HCT116 (cell line): ENCODE results near the gene CHID1. TPM values are rescaled to one million over a fixed set of nuclear protein-coding genes. Genes with fewer than 3 reads are reported as not detected.

Experiments used
- ATAC-seq: fragments of 200-7000 bp; cut with Tn5 transposase; 2 replicates; pipeline ENCODE4 v1.9.1; 2020; ENCODE audit warnings: mild to moderate bottlenecking, moderate library complexity
- BruUV-seq: library from RNA; stranded (reverse); fragments of 400-500 nt; replicated peaks from 2 replicates; lab custom pipeline; 2021; lab: Mats Ljungman, UMichigan
- CTCF ChIA-PET: fragments of 300-600 bp; sonication (Branson Sonifier 250); formaldehyde crosslinking; loops from one replicate; lab custom pipeline; 2021; ENCODE audit warnings: antibody characterized with exemption; lab: Charles Lee
- POLR2A ChIA-PET: fragments of 300-600, 350-600 bp; sonication (Branson Sonifier 250); formaldehyde crosslinking; loops from one replicate; lab custom pipeline; 2021; ENCODE audit warnings: antibody characterized with exemption; lab: Charles Lee
- RAD21 ChIA-PET, 2 experiments: fragments of 300-600 bp; sonication (Branson Sonifier 250); formaldehyde crosslinking; loops; one replicate each; lab custom pipeline; 2023; ENCODE audit warnings: low total read pairs in 2 of 2; ENCODE audit not compliant: uncharacterized antibody in 2 of 2, unreplicated experiment in 2 of 2, low non-redundant PET in 1 of 2; lab: Charles Lee
- DNase-seq: peaks from one replicate; pipeline ENCODE4 v3.0.0-alpha.2; 2010; ENCODE audit warnings: low read depth, low spot score
- H2AFZ ChIP-seq: fragments of 200-600 bp; shearing (Covaris generic), sonication (generic); 2 replicates; pipeline ENCODE4 v1.6.1; 2017; ENCODE audit warnings: low read depth, mixed run types, mixed read lengths, antibody characterized with exemption, low read length; ENCODE audit not compliant: poor library complexity, severe bottlenecking
- H3K27ac ChIP-seq: 2 replicates; pipeline ENCODE4 v1.5.1; 2012; ENCODE audit warnings: low read depth, low read length
- H3K27me3 ChIP-seq: fragments of 200-600 bp; sonication (generic); 2 replicates; pipeline ENCODE4 v1.6.1; 2016; ENCODE audit warnings: mixed run types, low read length, mixed read lengths; ENCODE audit not compliant: insufficient read depth
- H3K36me3 ChIP-seq, 2 experiments: fragments of 200-500 bp in 1 of 2; fragments of 200-600 bp in 1 of 2; sonication (Bioruptor generic) in 1 of 2; sonication (generic) in 1 of 2; 2 replicates each; pipeline versions ENCODE4 v1.5.1 to v1.6.1; 2014 to 2016; ENCODE audit warnings: low read length in 2 of 2, inconsistent platforms in 1 of 2, mixed read lengths in 1 of 2, mixed run types in 1 of 2; ENCODE audit not compliant: insufficient read depth in 2 of 2, control insufficient read depth in 1 of 2
- H3K4me1 ChIP-seq, 2 experiments: fragments of 200-600 bp in 1 of 2; sonication (generic) in 1 of 2; 2 replicates each; pipeline versions ENCODE4 v1.5.1 to v1.6.1; 2012 to 2017; ENCODE audit warnings: low read length in 2 of 2, inconsistent platforms in 1 of 2, mild to moderate bottlenecking in 1 of 2, mixed read lengths in 1 of 2, mixed run types in 1 of 2, moderate library complexity in 1 of 2; ENCODE audit not compliant: insufficient read depth in 2 of 2, control insufficient read depth in 1 of 2
- H3K4me2 ChIP-seq: fragments of 200-600 bp; sonication (generic); 2 replicates; pipeline ENCODE4 v1.6.1; 2017; ENCODE audit warnings: mixed run types, low read length, mixed read lengths
- H3K4me3 ChIP-seq, 2 experiments: fragments of 200-600 bp in 1 of 2; sonication (generic) in 1 of 2; replicated peaks in 1 of 2; 2 replicates each; pipeline ENCODE4 v1.5.1; 2011 to 2016; ENCODE audit warnings: low read length in 2 of 2, control low read depth in 1 of 2, low read depth in 1 of 2, mild to moderate bottlenecking in 1 of 2, mixed read lengths in 1 of 2, mixed run types in 1 of 2
- H3K79me2 ChIP-seq: fragments of 200-600 bp; sonication (generic); 2 replicates; pipeline ENCODE4 v1.6.1; 2017; ENCODE audit warnings: mild to moderate bottlenecking, mixed run types, low read length, moderate library complexity, mixed read lengths; ENCODE audit not compliant: insufficient read depth
- H3K9ac ChIP-seq: fragments of 200-600 bp; sonication (generic); 2 replicates; pipeline ENCODE4 v1.6.1; 2016; ENCODE audit warnings: low read length, mixed read lengths
- H3K9me2 ChIP-seq: fragments of 200-600 bp; sonication (generic), shearing (Covaris generic); 2 replicates; pipeline ENCODE4 v1.6.1; 2017; ENCODE audit warnings: mixed run types, mild to moderate bottlenecking, moderate library complexity; ENCODE audit not compliant: insufficient read depth
- H3K9me3 ChIP-seq, 2 experiments: fragments of 200-500 bp in 1 of 2; fragments of 200-600 bp in 1 of 2; sonication (Bioruptor generic) in 1 of 2; sonication (generic) in 1 of 2; 2 replicates each; pipeline ENCODE4 v1.6.1; 2014 to 2017; ENCODE audit warnings: low read length in 2 of 2, mixed read lengths in 2 of 2, inconsistent platforms in 1 of 2, low read depth in 1 of 2, mild to moderate bottlenecking in 1 of 2, mixed run types in 1 of 2, moderate library complexity in 1 of 2; ENCODE audit not compliant: control insufficient read depth in 1 of 2, insufficient read depth in 1 of 2
- H4K20me1 ChIP-seq: fragments of 200-600 bp; sonication (generic), shearing (Covaris generic); 2 replicates; pipeline ENCODE4 v1.6.1; 2017; ENCODE audit warnings: mixed run types, mild to moderate bottlenecking, moderate library complexity; ENCODE audit not compliant: insufficient read depth
- CBX3 ChIP-seq: IDR thresholded peaks from 2 replicates; pipeline ENCODE4 v1.6.1; 2012; ENCODE audit warnings: low read depth
- CEBPB ChIP-seq: IDR thresholded peaks from 2 replicates; pipeline ENCODE4 v1.6.1; 2012; ENCODE audit warnings: low read depth
- EZH2phosphoT487 ChIP-seq: fragments of 200-600 bp; IDR thresholded peaks from 2 replicates; pipeline ENCODE4 v1.6.1; 2018; ENCODE audit warnings: antibody characterized with exemption, borderline replicate concordance
- FOSL1 ChIP-seq: IDR thresholded peaks from 2 replicates; pipeline ENCODE4 v1.6.1; 2012; ENCODE audit warnings: low read depth
- MAX ChIP-seq: IDR thresholded peaks from 2 replicates; pipeline ENCODE4 v1.6.1; 2012
- POLR2A ChIP-seq: IDR thresholded peaks from 2 replicates; pipeline ENCODE4 v1.7.0; 2011; ENCODE audit warnings: borderline replicate concordance; ENCODE audit not compliant: insufficient read depth, insufficient read length; ENCODE audit errors: extremely low read depth
- POLR2AphosphoS5 ChIP-seq: IDR thresholded peaks from 2 replicates; pipeline ENCODE4 v1.6.1; 2011; ENCODE audit warnings: mild to moderate bottlenecking, low read depth, low read length, moderate library complexity
- RAD21 ChIP-seq: IDR thresholded peaks from 2 replicates; pipeline ENCODE4 v1.6.1; 2012; ENCODE audit warnings: low read depth, mild to moderate bottlenecking
- SIN3A ChIP-seq: IDR thresholded peaks from 2 replicates; pipeline ENCODE4 v1.6.1; 2012; ENCODE audit warnings: low read depth
- ZBTB33 ChIP-seq: IDR thresholded peaks from 2 replicates; pipeline ENCODE4 v1.6.1; 2011; ENCODE audit warnings: mild to moderate bottlenecking, low read length, moderate library complexity; ENCODE audit not compliant: insufficient replicate concordance; ENCODE audit errors: extremely low read depth
- intact Hi-C: fragments of 100-400 bp; cut with micrococcal nuclease; formaldehyde crosslinking; loops from 2 replicates; pipeline ENCODE4 v1.10.0; 2022
- total RNA-seq: library from RNA; stranded (reverse); gene quantifications from one replicate; pipeline ENCODE4 v1.2.1, GENCODE V29; 2021; ENCODE audit not compliant: unreplicated experiment
- TF ChIP-seq, protein P1 (sequence below), 3 experiments: fragments of 200-600 bp in 1 of 3; sonication (generic) in 1 of 3; IDR thresholded peaks in 2 of 3; conservative IDR thresholded peaks in 1 of 3; 2 replicates each; pipeline ENCODE4 v1.5.1; 2012 to 2017; ENCODE audit warnings: low read depth in 2 of 3, low read length in 2 of 3, antibody characterized with exemption in 1 of 3, borderline replicate concordance in 1 of 3, control low read depth in 1 of 3, mild to moderate bottlenecking in 1 of 3, mixed read lengths in 1 of 3, mixed run types in 1 of 3, moderate library complexity in 1 of 3; ENCODE audit not compliant: insufficient read depth in 1 of 3
- TF ChIP-seq, protein P2 (sequence below): IDR thresholded peaks from 2 replicates; pipeline ENCODE4 v1.6.1; 2012

The CHID1 gene
- total RNA-seq, 1 experiment from 2014 or later, result 102 TPM

DNA sequence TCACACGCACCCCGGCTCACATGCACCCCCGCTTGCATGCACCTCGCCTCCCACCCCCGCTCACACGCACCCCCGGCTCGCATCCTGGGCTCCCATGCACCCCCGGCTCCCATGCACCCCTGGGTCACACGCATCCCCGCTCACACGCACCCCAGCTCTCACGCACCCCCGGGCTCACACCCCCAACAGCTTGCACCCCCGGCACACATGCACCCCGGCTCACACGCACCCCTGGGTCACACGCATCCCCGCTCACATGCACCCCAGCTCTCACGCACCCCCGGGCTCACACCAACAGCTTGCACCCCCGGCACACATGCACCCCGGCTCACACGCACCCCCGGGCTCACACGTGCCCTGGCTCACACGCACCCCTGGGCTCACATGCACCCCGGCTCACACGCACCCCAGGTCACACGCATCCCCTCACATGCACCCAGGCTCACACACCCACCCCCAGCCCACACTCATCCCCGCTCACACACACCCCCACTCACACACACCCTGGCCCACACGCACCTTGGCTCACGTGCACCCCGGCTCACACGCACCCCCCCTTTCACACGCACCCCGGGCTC lies 51.8 kb downstream of the CHID1 start:
- BruUV-seq, result no TSS peak
- Histone ChIP-seq H2AFZ (no peak overlapping the region), H3K27ac (no peak overlapping the region), H3K9ac (no peak overlapping the region), H4K20me1 (no peaks in the 10 kb centered on the region), H3K9me3 (no peaks in the 10 kb centered on the region), H3K27me3 (no peaks in the 10 kb centered on the region), H3K4me1 (peaks cover 7 to 23% of the 10 kb centered on the region in 2 experiments), H3K79me2 (no peaks in the 10 kb centered on the region), H3K4me3 (no peak overlapping the region), H3K4me2 (no peak overlapping the region), H3K36me3 (no peaks in the 10 kb centered on the region), H3K9me2 (no peaks in the 10 kb centered on the region)
- POLR2A ChIA-PET, result no interaction called here
- ATAC-seq (no peak), DNase-seq (no peak)
- CTCF ChIA-PET, result interaction anchor here (1.3 kb wide), 1 partner anchor 10 kb away, joined by 4 read pairs; no protein-coding TSS in a partner anchor
- intact Hi-C loops, result no loop called here
- RAD21 ChIA-PET, result interaction anchor here in 1 of 2 experiments (0.8 kb wide), 1 partner anchor 258 kb away, joined by 3 read pairs; no protein-coding TSS in a partner anchor
- TF ChIP-seq EZH2phosphoT487 (no peak), ZBTB33 (no peak), SIN3A (no peak), POLR2AphosphoS5 (no peak), MAX (no peak), RAD21 (no peak), CEBPB (no peak), FOSL1 (no peak), POLR2A (no peak), CBX3 (no peak)
- TF ChIP-seq, protein P1, sequence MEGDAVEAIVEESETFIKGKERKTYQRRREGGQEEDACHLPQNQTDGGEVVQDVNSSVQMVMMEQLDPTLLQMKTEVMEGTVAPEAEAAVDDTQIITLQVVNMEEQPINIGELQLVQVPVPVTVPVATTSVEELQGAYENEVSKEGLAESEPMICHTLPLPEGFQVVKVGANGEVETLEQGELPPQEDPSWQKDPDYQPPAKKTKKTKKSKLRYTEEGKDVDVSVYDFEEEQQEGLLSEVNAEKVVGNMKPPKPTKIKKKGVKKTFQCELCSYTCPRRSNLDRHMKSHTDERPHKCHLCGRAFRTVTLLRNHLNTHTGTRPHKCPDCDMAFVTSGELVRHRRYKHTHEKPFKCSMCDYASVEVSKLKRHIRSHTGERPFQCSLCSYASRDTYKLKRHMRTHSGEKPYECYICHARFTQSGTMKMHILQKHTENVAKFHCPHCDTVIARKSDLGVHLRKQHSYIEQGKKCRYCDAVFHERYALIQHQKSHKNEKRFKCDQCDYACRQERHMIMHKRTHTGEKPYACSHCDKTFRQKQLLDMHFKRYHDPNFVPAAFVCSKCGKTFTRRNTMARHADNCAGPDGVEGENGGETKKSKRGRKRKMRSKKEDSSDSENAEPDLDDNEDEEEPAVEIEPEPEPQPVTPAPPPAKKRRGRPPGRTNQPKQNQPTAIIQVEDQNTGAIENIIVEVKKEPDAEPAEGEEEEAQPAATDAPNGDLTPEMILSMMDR (IDR thresholded peaks at IDR 0.05 in 2 of 3, conservative IDR thresholded peaks at IDR 0.05 in 1 of 3; ENCODE audit: borderline replicate concordance in 1 of 3, insufficient read depth in 1 of 3, low read depth in 2 of 3, low read length in 2 of 3), result no peak
- TF ChIP-seq, protein P2, sequence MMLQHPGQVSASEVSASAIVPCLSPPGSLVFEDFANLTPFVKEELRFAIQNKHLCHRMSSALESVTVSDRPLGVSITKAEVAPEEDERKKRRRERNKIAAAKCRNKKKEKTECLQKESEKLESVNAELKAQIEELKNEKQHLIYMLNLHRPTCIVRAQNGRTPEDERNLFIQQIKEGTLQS, result no peak
